Fibroblast of gingiva (primary cell): ENCODE measurements around the gene TMUB1.
A peak's percentile ranks its signal among the peaks of the same experiment; 100 is the strongest.
"Not testable (repeated sequence)": the region's sequence is repeated elsewhere in the genome, so short reads cannot be mapped to it uniquely, and the experiment has no call there.

Source experiments
- DNase-seq: peaks from one replicate; pipeline ENCODE4 v3.0.0-alpha.2; 2011; ENCODE audit warnings: low read depth

Gene TMUB1

DNA sequence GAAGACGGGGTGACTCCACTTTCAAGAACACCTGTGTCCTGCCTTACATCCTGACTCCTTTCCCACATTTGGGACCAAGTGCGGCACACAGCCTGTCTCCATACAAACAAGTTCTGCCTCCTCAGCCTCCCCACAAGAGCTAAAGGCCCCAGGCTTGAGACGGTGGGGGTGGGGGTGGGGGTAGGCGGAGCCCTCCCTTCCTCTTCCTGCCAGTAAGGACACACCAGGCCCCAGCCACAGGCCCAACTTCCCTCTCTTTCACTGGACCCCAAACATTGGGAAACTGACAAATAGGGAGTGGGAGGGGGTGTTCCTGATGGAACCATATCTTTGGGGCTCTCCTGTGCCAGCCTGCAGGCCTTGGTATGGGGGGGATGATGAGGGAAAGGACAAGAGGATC lies 30.2 kb downstream of the TMUB1 start:
- DNase-seq, result no peak

DNA sequence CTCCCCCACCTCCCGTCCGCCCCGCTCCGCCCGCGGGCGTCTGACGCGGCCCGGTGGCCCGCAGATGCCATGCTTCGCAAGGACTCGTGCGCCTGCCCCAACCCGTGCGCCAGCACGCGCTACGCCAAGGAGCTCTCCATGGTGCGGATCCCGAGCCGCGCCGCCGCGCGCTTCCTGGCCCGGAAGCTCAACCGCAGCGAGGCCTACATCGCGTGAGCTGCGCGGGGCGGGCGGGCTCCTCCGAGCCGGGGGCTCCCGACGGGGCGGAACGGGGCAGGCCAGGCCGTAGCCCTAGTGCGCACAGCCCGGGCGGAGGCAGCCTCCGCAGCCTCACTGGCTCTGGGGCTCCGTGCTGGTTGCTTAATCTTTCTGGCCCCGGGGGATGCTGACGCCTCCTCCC lies 32.2 kb downstream of the TMUB1 start:
- peak; percentile 67 for DNase-seq

DNA sequence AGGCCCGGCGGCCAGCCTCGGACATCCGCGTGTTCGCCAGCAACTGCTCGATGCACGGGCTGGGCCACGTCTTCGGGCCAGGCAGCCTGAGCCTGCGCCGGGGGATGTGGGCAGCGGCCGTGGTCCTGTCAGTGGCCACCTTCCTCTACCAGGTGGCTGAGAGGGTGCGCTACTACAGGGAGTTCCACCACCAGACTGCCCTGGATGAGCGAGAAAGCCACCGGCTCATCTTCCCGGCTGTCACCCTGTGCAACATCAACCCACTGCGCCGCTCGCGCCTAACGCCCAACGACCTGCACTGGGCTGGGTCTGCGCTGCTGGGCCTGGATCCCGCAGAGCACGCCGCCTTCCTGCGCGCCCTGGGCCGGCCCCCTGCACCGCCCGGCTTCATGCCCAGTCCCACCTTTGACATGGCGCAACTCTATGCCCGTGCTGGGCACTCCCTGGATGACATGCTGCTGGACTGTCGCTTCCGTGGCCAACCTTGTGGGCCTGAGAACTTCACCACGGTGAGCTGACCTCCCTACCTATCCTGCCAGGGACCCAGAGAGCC lies 34.3 kb downstream of the TMUB1 start:
- no peak for DNase-seq

DNA sequence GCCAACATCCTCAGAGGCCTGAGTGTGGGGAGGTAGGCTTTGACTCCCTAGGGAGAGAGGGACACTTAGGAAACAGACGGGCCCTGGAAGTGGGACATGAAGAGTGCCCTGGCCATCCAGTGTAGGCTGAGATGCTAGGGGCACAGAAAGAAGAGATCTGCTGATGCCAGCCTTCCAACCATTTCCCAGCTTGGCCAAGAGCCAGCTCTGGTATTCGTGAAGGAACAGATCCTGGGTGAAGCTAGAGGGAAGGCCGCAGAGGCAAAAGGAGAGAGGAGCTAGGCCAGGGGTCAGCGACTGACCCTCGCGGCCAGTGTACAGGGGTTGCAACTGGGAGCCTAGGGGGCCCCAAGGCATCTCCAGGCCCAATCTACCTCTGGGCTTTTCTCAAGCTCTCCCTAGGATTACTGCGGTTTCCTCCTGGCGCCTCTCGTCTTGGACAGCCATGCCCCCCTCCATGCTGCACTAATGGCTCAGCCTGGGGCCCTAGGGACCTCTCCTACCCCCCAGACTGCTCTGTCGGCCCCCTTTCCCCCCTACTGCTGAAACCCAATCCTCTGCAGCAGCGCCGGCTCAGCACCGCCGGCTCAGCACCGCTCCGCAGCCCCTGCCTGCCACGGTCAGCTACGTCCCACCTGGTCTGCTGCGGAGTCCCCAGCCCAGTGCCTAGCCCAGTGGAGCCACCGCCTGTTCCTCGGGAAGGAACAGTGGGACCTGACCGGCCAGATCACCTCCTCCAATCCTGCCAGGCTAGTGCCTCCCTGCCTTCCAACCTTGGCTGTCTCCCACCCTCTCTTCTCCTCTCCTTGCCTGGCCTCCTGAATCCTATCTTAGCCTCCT lies 35.1 kb downstream of the TMUB1 start, which contains the start of gene ASIC3:
Gene ASIC3 (plus strand): TSS at position 556 of the 840 bp plus-strand sequence. CDS start 355 bp downstream, outside the sequence.
- no peak for DNase-seq

DNA sequence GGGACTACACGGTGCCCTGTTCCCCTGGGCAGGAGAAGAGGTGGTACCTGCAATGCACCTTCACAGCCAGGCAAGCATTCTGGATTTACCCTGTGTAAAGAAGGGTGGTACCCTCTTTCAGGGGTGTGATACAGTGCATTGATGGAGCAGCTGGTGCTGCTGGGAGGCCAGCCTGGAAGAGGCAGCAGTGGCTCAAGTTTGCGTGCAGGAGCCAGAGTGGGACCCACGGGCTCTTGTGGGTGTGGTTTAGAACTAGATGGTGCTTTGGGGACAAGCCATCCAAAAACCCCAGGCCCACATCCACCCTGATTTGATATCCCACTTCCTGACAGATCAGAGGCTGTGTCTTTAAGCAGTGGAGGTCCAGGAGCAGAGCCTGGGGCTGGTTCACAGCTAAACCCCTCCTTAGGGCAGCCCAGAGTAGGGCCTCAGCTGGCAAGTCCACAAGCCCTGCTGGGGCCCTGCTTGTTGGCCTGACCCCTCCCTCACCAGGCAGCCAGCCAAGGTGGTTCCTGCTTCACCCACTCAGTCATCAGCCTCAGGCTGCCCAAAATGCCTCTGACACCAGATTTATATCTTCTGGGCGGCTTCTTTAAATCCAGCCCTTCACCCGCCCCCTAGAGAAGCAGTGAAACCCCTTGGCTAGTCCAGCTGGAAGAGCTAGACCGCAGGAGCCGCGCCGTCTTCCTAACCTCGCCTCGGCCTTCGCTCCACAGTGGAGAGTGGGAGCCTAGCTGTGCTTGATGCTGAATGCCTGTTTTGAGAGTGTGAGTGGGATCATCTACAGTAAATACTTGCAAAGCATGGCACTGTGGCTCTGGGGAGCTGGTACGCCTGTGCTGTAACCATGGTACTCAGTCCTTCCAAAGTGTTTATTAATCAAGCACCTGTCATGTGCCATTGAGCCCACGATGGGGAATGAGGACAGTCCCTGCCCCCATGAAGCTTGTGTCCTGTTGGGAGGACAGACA lies 36.4 kb downstream of the TMUB1 start:
- DNase-seq, result peak; percentile 47

DNA sequence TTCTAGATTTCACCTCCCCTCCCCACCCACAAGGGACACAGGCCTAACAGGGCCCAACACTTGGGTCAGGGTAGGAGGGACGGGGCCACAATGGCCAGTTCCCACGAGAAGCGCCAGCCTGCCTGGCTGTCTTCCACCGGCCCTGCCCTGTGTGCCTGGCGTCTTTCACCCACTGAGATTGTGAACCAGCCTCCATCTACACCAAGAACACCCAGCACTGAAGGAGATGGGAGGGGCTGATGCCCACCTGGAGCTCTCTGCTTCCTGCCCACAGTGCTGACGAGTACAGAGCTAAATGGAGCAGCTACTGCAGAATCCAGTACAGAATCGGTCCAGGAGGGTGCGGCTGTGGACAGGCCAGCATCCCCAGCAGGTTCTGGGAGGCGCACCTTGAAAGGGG lies 37.3 kb downstream of the TMUB1 start:
- no peak for DNase-seq

DNA sequence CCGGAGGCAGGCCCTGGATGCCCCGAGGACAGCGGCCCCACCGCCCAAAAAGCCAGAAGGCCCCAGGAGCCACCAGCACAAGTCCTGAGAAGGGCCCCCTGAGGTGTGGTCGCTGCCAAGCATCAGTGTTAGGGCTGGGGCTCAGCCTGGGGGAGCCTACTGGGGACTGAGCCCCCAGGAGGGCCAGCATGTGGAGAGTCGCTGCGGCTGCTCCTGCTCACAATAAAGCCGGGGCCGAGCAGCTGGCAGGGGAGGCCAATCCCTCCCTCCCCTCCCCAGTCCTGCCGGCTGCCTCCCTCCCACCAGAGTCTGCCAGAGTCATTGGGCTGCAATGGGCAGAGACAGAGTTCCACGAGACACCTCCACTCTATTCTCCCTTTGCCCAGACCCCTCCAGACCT lies 38.0 kb downstream of the TMUB1 start:
- no peak for DNase-seq

DNA sequence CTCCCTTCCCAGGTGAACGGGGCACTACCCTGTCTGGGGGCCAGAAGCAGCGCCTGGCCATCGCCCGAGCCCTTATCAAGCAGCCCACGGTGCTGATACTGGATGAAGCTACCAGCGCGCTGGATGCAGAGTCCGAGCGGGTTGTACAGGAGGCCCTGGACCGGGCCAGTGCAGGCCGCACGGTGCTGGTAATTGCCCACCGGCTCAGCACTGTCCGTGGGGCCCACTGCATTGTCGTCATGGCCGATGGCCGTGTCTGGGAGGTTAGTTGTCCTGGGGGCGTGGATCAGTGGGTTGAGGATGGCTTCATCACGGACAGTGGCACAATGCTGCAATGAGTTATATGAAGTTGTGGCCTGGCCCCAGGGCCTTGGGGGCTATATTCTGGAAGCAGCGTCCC lies 39.3 kb downstream of the TMUB1 start:
- no peak for DNase-seq

DNA sequence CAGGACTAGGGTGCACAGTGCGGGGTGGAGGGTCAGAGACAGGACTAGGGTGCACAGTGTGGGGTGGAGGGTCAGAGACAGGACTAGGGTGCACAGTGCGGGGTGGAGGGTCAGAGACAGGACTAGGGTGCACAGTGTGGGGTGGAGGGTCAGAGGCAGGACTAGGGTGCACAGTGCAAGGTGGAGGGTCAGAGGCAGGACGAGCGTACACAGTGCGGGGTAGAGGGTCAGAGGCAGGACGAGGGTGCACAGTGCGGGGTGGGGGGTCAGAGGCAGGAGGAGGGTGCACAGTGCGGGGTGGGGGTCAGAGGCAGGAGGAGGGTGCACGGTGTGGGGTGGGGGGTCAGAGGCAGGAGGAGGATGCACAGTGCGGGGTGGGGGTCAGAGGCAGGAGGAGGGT lies 39.8 kb downstream of the TMUB1 start:
- not testable (repeated sequence) for DNase-seq

DNA sequence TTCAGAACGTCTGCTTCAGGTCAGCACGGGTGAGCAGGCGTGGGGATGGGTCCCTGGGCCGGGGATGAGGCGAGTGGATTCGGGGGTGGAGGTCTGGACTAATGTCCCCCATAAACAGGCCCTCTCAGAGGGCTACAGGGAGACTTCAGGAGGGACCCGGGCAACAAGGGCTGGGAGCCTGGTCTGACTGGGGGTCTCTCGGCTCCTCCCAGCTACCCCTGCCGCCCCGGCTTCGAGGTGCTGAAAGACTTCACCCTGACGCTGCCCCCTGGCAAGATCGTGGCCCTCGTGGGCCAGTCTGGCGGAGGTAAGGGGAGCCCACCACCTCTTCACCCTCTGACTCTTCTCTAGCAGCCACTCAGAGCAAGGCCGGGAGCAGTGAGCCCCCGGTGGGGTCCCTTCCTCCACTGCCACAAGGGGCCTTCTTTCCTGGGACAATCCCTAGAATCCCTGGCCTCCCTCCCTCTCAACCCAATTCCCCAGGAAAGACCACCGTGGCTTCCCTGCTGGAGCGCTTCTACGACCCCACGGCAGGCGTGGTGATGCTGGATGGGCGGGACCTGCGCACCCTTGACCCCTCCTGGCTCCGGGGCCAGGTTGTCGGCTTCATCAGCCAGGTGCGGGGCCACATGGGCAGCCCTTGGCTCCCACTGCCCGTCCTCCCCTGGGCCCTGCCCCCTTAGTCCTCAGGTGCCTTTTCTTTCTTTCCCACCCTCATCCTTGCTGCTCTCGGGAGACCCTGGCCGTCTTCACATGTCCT lies 42.5 kb downstream of the TMUB1 start:
- no peak for DNase-seq

DNA sequence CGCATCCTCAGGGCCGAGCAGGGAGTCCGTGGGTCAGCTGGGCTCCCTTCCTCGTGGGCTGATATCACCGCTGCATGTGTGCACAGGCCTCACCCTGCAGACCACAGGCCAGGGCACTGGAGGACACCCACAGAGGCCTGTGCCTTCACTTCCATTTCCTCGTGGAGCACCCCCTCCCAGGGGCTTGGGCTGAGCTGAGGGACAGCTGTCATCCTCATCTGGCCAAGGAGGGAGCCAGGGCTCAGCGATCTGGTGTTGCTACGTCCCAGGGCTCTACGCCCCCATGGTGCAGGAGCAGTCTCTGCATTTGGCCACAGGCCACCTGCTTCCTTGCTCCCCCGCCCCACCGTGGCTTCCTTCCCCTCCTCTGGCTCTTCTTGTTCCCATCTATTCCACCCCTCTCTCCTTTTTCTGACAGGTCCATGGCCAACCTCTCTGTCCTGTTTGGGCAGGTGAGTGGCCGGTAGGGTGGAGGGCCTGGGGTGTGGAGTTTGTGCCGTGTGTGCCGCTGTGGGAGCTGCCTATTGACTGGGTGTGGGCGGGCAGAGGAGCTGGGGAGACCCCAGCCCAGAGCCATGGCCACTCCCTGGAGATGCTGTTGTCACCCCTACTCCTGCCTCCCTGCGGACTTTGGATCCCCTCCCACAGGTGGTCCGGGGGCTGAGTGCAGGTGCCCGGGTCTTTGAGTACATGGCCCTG lies 43.3 kb downstream of the TMUB1 start:
- DNase-seq, result no peak

DNA sequence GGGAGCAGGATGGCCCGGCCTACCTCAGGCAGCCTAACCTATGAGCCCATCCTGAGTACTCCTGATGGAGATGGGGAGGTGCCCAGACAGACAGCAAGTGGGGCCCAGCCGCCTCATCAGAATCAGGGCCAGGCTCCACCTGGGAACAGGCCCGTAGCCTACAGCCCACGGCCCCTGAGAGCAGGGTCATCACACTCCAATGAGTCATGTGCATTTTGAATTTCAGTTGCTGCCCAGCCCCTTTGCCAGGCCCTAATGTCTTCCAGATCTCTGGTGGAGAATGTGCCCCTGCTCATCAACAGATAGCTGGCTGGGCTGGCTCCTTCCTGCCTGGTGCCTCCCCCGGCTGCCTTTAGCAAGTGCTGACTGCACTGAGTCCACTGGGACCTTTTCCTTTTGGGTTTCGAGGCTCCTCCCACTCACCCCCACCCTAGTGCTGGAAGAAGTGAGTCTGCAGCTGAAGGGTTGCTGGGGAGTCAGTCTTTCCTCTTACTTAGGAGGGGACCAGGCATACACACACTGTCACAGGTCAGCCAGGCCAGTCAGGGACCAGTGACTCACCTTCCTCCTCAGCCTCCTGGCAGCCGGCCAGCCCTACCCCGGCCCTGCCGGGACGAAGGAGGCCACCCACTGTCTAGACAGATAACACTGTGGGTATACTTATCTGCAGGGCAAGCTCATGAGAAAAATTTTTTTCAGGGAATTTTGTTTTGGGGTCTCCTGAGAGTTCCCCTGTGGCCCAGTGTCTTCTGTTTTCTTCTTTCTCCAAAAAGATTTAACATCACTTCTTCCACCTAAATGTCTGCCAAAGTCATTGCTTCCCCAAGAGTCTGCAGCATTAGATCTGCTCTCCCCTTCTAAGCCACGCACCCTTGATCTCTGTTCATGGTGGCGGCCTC lies 44.1 kb downstream of the TMUB1 start:
- DNase-seq, result peak; percentile 86

DNA sequence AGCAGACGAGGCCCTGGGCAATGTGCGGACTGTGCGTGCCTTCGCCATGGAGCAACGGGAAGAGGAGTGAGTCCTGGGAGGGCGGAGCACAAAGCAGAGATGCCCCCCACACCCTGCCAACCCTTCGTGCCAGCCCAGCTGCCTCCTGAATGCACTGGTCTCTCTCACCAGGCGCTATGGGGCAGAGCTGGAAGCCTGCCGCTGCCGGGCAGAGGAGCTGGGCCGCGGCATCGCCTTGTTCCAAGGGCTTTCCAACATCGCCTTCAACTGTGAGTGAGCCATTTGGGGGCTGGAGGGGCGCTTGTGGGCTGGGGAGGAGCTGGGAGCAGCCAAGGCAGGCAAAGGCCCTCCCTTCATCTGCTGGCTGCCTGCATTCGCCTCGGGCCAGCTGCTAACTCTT lies 47.4 kb downstream of the TMUB1 start:
- DNase-seq, result no peak

DNA sequence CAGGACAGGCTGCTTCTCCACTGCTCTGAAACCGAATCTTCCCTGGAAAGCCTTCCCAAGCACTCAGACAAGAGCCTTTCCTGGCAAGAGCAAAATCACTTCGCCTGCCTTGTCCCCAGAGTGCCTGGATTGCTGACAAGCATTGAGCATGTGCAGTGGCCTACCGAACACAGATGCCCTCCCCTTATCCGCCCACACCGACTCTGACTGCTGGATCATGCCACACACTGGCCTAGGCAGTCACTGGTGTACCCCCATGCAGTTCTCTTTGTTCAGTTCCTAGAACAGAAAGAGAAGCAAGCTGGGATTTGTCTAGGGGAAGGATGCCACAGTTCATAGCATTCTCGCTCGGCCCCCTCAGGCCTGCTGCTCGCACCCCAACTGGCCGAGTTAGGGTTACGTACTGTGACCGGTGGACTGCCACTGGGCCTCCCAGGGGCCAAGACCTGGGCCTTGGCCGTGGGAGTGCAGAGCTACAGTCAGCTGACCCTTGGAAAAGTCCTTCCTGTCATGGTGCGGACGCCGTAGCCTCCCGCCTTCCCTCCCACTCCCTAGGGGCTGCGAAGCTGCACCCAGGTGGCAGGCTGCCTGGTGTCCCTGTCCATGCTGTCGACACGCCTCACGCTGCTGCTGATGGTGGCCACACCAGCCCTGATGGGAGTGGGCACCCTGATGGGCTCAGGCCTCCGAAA lies 48.1 kb downstream of the TMUB1 start:
- DNase-seq, result no peak

DNA sequence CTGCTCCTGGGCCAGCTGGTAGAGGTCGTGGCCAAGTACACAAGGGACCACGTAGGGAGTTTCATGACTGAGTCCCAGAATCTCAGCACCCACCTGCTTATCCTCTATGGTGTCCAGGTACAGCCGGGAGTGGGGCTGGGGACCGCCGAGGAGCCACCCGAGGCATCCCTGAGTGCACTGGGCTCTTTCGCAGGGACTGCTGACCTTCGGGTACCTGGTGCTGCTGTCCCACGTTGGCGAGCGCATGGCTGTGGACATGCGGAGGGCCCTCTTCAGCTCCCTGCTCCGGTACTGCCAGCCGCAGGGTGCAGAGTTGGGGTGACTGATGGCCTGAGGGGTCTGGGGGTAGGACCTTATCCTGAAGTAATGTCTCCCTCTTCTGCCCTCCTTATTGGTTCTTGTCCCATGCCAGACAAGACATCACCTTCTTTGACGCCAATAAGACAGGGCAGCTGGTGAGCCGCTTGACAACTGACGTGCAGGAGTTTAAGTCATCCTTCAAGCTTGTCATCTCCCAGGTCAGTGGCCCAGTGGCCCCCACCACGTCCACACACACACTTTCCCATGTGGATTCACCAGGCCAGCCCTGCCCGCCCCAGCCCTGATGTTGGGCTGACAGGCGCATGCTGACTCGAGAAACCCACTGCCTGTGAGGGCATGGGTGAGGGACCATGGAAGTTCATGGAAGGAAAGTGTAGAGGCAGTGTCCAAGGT lies 48.8 kb downstream of the TMUB1 start:
- no peak for DNase-seq

DNA sequence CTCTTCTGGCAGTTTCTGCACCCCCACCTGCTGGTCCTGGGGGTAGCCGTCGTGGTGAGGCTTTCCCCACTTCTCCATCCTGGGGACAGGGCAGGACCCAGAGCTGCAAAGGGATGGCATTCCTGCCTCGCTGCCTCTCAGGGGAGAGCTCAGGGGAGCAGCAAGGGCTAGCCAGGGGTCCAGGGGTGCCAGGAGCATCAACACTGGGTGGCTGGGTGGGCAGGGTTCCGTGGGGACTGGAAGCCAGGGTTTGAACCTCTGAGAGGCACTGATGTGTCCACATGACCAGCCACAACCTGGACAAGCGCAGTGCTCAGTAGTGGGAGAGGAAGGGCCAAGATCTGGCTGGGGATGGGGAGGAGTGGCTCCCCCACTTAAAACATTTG lies 49.4 kb downstream of the TMUB1 start:
- DNase-seq, result no peak

DNA sequence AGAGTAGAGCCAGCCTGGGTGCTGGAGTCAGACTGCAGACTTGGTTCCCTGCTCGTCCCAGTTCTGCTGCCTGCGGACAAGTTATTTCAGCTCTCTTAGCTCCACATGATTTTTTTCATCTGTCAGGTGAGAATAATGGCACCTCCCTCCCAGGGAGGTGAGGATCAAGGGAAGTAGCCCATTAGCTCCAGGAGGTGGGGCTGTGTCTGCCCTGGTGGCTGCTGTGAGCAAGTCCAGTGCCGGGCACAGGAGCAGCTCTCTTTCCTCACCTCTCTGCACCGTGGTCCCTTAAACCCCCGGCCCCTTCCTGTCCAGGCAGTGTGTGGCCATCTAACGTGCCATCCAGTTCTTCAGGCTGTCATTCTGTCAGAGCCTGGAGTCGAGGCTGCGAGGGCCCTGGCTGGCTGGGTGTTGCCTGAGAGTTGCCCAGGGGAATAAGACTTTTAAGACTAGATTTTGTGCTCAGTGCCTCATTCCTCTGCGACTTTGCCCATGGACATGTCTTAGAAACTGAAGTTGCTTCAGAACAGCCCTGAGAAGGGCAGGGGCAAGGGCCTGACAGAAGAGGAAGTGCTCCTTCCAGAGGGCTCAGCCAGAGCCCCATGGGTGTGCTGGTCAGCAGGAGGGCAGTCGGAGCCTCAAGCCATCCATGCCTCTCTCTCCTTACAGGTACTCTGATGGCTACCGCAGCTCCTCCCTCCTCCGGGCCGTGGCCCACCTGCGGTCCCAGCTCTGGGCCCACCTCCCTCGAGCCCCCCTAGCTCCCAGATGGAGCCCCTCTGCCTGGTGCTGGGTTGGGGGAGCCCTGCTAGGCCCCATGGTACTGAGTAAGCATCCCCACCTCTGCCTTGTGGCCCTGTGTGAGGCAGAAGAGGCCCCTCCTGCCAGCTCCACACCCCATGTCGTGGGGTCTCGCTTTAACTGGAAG lies 50.1 kb downstream of the TMUB1 start:
- no peak for DNase-seq
